Liver (tissue), 9 donors: Measurements from ENCODE around the gene SIRPA. TPM values are rescaled to one million over a fixed set of nuclear protein-coding genes. Genes with fewer than 3 reads are reported as not detected.

Experiments used
- DNase-seq: peaks from one replicate; pipeline ENCODE4 v3.0.0-alpha.2; 2017; ENCODE audit warnings: low spot score
- H3K27ac ChIP-seq, 2 donors: one replicate each; pipeline ENCODE4 v1.7.0; 2013; ENCODE audit warnings: inconsistent platforms in 2 of 2, low read length in 2 of 2, control low read depth in 1 of 2, low read depth in 1 of 2, mild to moderate bottlenecking in 1 of 2
- H3K27me3 ChIP-seq, 4 donors: one replicate each; pipeline versions ENCODE4 v1.6.1 to v1.7.0; 2013; ENCODE audit warnings: low read length in 3 of 4, inconsistent platforms in 1 of 4, mild to moderate bottlenecking in 1 of 4, moderate library complexity in 1 of 4; ENCODE audit not compliant: control insufficient read depth in 4 of 4, insufficient read depth in 4 of 4
- H3K36me3 ChIP-seq, 4 donors: one replicate each; pipeline versions ENCODE4 v1.6.1 to v1.7.0; 2013; ENCODE audit warnings: low read length in 3 of 4, mild to moderate bottlenecking in 3 of 4, low read depth in 1 of 4, moderate library complexity in 1 of 4; ENCODE audit not compliant: control insufficient read depth in 4 of 4, insufficient read depth in 3 of 4
- H3K4me1 ChIP-seq, 4 donors: one replicate each; pipeline versions ENCODE4 v1.6.1 to v1.7.0; 2013; ENCODE audit warnings: low read length in 3 of 4, mild to moderate bottlenecking in 3 of 4, moderate library complexity in 1 of 4; ENCODE audit not compliant: control insufficient read depth in 4 of 4, insufficient read depth in 4 of 4
- H3K4me3 ChIP-seq, 3 donors: one replicate each; pipeline versions ENCODE4 v1.6.1 to v1.7.0; 2013; ENCODE audit warnings: low read length in 3 of 3, control low read depth in 1 of 3, low read depth in 1 of 3, mild to moderate bottlenecking in 1 of 3
- H3K9ac ChIP-seq, 2 donors: one replicate each; pipeline ENCODE4 v1.7.0; 2013; ENCODE audit warnings: low read length in 2 of 2, mild to moderate bottlenecking in 2 of 2, moderate library complexity in 2 of 2, control low read depth in 1 of 2, low read depth in 1 of 2
- H3K9me3 ChIP-seq, 4 donors: one replicate each; pipeline versions ENCODE4 v1.6.1 to v1.7.0; 2013; ENCODE audit warnings: low read length in 3 of 4; ENCODE audit not compliant: control insufficient read depth in 4 of 4
- EGR1 ChIP-seq, 2 donors: IDR thresholded peaks; 2 replicates each; pipeline ENCODE4 v1.6.1; 2016 to 2018; ENCODE audit warnings: antibody characterized with exemption in 2 of 2, low read depth in 2 of 2
- FOXA1 ChIP-seq: IDR thresholded peaks from 2 replicates; pipeline ENCODE4 v1.6.1; 2016; ENCODE audit warnings: antibody characterized with exemption
- FOXA2 ChIP-seq: IDR thresholded peaks from 2 replicates; pipeline ENCODE4 v1.6.1; 2016; ENCODE audit warnings: antibody characterized with exemption
- GABPA ChIP-seq, 2 donors: IDR thresholded peaks in 1 of 2; conservative IDR thresholded peaks in 1 of 2; 2 replicates each; pipeline ENCODE4 v1.6.1; 2016; ENCODE audit warnings: antibody characterized with exemption in 2 of 2, mild to moderate bottlenecking in 1 of 2, moderate library complexity in 1 of 2
- HNF4A ChIP-seq, 2 donors: conservative IDR thresholded peaks; 2 replicates each; pipeline ENCODE4 v1.6.1; 2016; ENCODE audit warnings: antibody characterized with exemption in 2 of 2, mild to moderate bottlenecking in 2 of 2
- HNF4G ChIP-seq: IDR thresholded peaks from 2 replicates; pipeline ENCODE4 v1.6.1; 2016; ENCODE audit warnings: antibody characterized with exemption
- JUND ChIP-seq, 2 donors: IDR thresholded peaks; 2 replicates each; pipeline ENCODE4 v1.6.1; 2016; ENCODE audit warnings: antibody characterized with exemption in 2 of 2
- NR2F2 ChIP-seq: IDR thresholded peaks from 2 replicates; pipeline ENCODE4 v1.6.1; 2016; ENCODE audit warnings: antibody characterized with exemption
- RAD21 ChIP-seq, 2 donors: IDR thresholded peaks; 2 replicates each; pipeline ENCODE4 v1.6.1; 2016; ENCODE audit warnings: antibody characterized with exemption in 2 of 2, mild to moderate bottlenecking in 2 of 2
- RXRA ChIP-seq, 2 donors: IDR thresholded peaks; 2 replicates each; pipeline ENCODE4 v1.6.1; 2017 to 2018; ENCODE audit warnings: antibody characterized with exemption in 2 of 2, mild to moderate bottlenecking in 1 of 2
- SP1 ChIP-seq: IDR thresholded peaks from 2 replicates; pipeline ENCODE4 v1.6.1; 2018; ENCODE audit warnings: antibody characterized with exemption, mild to moderate bottlenecking
- YY1 ChIP-seq: IDR thresholded peaks from 2 replicates; pipeline ENCODE4 v1.6.1; 2016; ENCODE audit warnings: antibody characterized with exemption, mild to moderate bottlenecking
- WGBS: extraction: QIAGEN DNeasy Blood & Tissue Kit; methylation state at CpG from one replicate; pipeline ENCODE4 v1.1.7; 2013; 5-methylcytosine and 5-hydroxymethylcytosine counted together
- polyA plus RNA-seq, 2 donors: library from polyadenylated mRNA; stranded (reverse) in 1 of 2; unstranded in 1 of 2; fragments of 200-250 nt in 1 of 2; fragments of >200 nt in 1 of 2; fragmentation: Nextera tagmentation in 1 of 2; extraction: Ambion mirVana in 1 of 2; gene quantifications; one replicate each; pipeline versions ENCODE4 v1.2.1 to v1.2.3, GENCODE V29; 2013 to 2015
- total RNA-seq, 2 donors: library from RNA; depleted of rRNA; stranded (reverse); fragments of >200 nt; gene quantifications; one replicate each; pipeline ENCODE4 v1.2.3, GENCODE V29; 2014
- TF ChIP-seq, protein P1 (sequence below): IDR thresholded peaks from 2 replicates; pipeline ENCODE4 v1.6.1; 2016; ENCODE audit warnings: antibody characterized with exemption
- TF ChIP-seq, protein P2 (sequence below): IDR thresholded peaks from 2 replicates; pipeline ENCODE4 v1.6.1; 2016; ENCODE audit warnings: antibody characterized with exemption
- TF ChIP-seq, protein P3 (sequence below): IDR thresholded peaks from 2 replicates; pipeline ENCODE4 v1.6.1; 2016; ENCODE audit warnings: antibody characterized with exemption, mild to moderate bottlenecking
- TF ChIP-seq, protein P4 (sequence below): fragments of 150-350 bp; IDR thresholded peaks from 2 replicates; pipeline ENCODE4 v1.5.1; 2017; ENCODE audit warnings: improper control_type of control experiment, low read depth, low read length; ENCODE audit not compliant: missing input control
- TF ChIP-seq, protein P5 (sequence below): IDR thresholded peaks from 2 replicates; pipeline ENCODE4 v1.6.1; 2016; ENCODE audit warnings: antibody characterized with exemption
- donor health status: healthy.
- donor health status: healthy.
- donor health status: healthy.
- donor health status: healthy.
- donor health status: healthy.

Gene SIRPA
- total and polyA plus RNA-seq, 4 donors = 5.4 to 47.5 (median 23.2) TPM

DNA sequence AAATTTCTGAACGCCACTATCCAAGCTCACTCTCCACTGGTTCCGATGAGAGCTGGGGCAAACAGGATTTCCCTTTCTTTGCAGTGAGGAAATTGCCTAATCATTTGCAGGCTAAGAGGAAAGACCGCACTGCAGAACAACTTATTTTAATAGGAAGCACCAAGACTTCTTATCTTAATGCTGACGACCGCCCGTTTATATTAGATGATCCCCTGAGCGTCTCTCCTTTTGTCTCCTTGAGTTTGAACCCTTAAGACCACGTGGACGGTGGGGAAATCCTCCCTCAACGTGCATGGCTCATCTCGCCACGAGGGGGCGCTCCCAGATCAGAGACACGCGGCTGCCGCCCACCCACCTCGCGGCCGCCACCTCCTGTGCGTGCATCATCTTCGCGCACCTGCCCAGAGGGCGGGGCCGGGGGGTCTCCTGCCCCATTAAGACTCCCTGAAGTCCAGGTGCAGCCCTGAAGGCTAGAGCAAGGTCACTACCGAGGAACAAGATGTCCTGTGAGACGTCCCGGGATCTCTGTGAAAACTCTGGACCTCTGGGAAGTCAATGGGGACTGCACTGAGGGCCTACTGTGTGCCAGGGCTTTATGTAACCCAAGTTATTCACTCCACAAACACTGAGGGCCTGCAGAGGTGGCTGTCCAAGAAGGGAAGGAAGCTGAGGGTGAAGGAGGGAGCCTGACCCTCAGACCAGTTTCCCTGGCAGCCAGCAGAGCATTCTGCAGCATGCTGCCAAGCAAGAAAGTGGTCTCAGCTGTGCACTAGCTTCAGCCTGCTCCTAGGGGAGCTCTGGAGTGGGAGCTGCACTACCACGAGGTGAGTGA, 70.5 kb downstream of the SIRPA start (continued):
- TF ChIP-seq NR2F2 (no peak), HNF4G (no peak), SP1 (no peak), FOXA1 (no peak), JUND (IDR thresholded peaks at IDR 0.05) (no peak)

DNA sequence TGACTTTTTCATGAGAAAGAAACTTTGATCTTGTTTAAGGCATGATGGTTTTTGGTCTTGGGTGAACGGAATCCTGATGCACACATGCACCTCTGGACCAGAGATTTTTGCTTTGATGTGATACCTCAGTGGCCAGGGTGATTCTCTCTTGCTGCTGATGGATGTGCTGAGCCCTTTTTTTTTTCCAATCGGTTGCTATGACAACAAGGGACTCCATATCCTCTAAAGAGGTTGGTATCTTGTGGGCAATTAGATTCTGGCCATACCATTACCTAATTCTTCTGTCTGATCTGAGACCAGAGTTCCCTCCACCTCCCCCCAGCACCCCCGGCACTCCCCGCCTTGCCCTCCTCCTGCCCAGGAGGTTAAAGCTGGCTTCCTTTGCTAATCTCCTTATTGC, 73.8 kb downstream of the SIRPA start:
- 76% methylated on average over 4 of the region's 4 CpGs for WGBS
- H3K27me3 ChIP-seq = no peaks in the 10 kb centered on the region
- no peak overlapping the region for H3K27ac ChIP-seq
- no peak for DNase-seq
- TF ChIP-seq RAD21 (IDR thresholded peaks at IDR 0.05) (no peak), NR2F2 (no peak), YY1 (no peak), HNF4A (conservative IDR thresholded peaks at IDR 0.05) (no peak), GABPA (IDR thresholded peaks at IDR 0.05 in 1 of 2, conservative IDR thresholded peaks at IDR 0.05 in 1 of 2) (no peak), RXRA (IDR thresholded peaks at IDR 0.05) (no peak), JUND (IDR thresholded peaks at IDR 0.05) (no peak), HNF4G (no peak), SP1 (no peak), FOXA1 (no peak), FOXA2 (no peak), EGR1 (IDR thresholded peaks at IDR 0.05; ENCODE audit: low read depth in 2 of 2) (no peak)
- TF ChIP-seq, protein P1, sequence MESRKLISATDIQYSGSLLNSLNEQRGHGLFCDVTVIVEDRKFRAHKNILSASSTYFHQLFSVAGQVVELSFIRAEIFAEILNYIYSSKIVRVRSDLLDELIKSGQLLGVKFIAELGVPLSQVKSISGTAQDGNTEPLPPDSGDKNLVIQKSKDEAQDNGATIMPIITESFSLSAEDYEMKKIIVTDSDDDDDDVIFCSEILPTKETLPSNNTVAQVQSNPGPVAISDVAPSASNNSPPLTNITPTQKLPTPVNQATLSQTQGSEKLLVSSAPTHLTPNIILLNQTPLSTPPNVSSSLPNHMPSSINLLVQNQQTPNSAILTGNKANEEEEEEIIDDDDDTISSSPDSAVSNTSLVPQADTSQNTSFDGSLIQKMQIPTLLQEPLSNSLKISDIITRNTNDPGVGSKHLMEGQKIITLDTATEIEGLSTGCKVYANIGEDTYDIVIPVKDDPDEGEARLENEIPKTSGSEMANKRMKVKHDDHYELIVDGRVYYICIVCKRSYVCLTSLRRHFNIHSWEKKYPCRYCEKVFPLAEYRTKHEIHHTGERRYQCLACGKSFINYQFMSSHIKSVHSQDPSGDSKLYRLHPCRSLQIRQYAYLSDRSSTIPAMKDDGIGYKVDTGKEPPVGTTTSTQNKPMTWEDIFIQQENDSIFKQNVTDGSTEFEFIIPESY = no peak
- TF ChIP-seq, protein P2, sequence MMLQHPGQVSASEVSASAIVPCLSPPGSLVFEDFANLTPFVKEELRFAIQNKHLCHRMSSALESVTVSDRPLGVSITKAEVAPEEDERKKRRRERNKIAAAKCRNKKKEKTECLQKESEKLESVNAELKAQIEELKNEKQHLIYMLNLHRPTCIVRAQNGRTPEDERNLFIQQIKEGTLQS = no peak
- TF ChIP-seq, protein P3, sequence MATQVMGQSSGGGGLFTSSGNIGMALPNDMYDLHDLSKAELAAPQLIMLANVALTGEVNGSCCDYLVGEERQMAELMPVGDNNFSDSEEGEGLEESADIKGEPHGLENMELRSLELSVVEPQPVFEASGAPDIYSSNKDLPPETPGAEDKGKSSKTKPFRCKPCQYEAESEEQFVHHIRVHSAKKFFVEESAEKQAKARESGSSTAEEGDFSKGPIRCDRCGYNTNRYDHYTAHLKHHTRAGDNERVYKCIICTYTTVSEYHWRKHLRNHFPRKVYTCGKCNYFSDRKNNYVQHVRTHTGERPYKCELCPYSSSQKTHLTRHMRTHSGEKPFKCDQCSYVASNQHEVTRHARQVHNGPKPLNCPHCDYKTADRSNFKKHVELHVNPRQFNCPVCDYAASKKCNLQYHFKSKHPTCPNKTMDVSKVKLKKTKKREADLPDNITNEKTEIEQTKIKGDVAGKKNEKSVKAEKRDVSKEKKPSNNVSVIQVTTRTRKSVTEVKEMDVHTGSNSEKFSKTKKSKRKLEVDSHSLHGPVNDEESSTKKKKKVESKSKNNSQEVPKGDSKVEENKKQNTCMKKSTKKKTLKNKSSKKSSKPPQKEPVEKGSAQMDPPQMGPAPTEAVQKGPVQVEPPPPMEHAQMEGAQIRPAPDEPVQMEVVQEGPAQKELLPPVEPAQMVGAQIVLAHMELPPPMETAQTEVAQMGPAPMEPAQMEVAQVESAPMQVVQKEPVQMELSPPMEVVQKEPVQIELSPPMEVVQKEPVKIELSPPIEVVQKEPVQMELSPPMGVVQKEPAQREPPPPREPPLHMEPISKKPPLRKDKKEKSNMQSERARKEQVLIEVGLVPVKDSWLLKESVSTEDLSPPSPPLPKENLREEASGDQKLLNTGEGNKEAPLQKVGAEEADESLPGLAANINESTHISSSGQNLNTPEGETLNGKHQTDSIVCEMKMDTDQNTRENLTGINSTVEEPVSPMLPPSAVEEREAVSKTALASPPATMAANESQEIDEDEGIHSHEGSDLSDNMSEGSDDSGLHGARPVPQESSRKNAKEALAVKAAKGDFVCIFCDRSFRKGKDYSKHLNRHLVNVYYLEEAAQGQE = no peak
- TF ChIP-seq, protein P4, sequence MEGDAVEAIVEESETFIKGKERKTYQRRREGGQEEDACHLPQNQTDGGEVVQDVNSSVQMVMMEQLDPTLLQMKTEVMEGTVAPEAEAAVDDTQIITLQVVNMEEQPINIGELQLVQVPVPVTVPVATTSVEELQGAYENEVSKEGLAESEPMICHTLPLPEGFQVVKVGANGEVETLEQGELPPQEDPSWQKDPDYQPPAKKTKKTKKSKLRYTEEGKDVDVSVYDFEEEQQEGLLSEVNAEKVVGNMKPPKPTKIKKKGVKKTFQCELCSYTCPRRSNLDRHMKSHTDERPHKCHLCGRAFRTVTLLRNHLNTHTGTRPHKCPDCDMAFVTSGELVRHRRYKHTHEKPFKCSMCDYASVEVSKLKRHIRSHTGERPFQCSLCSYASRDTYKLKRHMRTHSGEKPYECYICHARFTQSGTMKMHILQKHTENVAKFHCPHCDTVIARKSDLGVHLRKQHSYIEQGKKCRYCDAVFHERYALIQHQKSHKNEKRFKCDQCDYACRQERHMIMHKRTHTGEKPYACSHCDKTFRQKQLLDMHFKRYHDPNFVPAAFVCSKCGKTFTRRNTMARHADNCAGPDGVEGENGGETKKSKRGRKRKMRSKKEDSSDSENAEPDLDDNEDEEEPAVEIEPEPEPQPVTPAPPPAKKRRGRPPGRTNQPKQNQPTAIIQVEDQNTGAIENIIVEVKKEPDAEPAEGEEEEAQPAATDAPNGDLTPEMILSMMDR = no peak
- TF ChIP-seq, protein P5, sequence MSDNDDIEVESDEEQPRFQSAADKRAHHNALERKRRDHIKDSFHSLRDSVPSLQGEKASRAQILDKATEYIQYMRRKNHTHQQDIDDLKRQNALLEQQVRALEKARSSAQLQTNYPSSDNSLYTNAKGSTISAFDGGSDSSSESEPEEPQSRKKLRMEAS = no peak
- no peak overlapping the region for H3K9ac ChIP-seq
- H3K4me1 ChIP-seq = peaks cover 0 to 13% (median 2%) of the 10 kb centered on the region in 4 donors
- no peaks in the 10 kb centered on the region for H3K36me3 ChIP-seq
- no peaks in the 10 kb centered on the region for H3K9me3 ChIP-seq
- H3K4me3 ChIP-seq = no peak overlapping the region
